ENCODE results near the gene IL15.

- TF ChIP-seq POLR2A (IDR thresholded peaks at IDR 0.05; ENCODE audit: low read depth, low read length), result no peak
- no peak for TF ChIP-seq POLR2AphosphoS5 (IDR thresholded peaks at IDR 0.05; ENCODE audit: low read depth, low read length)
Measured at GRCh38 chr4:141739636-141740035, 103.3 kb downstream of the IL15 start.

All from GM12892 (cell line).